ENCODE results near the gene ERP27. TPM values are rescaled to one million over a fixed set of nuclear protein-coding genes. Genes with fewer than 3 reads are reported as not detected.

The ERP27 gene
- total and polyA plus RNA-seq, 2 of the 8 experiments (the other 6 are each of a cell fraction or from before 2014, with no cell fraction given) = not detected

DNA sequence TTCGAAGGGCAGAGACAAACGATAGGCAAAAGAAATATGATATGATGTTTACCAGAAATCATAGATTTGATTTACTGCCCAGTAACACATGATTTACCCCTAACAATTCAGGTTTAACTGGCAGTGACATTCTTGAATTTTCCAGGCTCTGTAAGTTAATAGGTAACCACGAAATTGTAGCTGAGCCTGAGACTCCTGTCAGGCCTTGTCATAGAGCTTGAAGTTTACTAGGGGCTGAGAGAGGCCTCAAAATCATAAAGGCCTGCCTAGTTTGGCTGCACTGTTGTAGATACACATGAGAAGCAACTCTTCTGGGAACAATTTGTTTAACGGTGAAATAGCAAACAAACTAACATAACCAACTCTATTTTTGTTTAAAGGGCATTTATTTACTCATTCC is 3.3 kb downstream of the ERP27 start:
- no peak overlapping the region for H3K4ac ChIP-seq (replicated peaks; ENCODE audit: insufficient read length, low read depth, low read length)
- CTCF ChIA-PET (ENCODE audit: partially characterized antibody) = interaction anchor here (1.2 to 3.5 kb wide), 8 partner anchors 10 to 62 kb away, joined by 4 to 18 read pairs (median 6); no protein-coding TSS in a partner anchor
- TF ChIP-seq SRF (IDR thresholded peaks at IDR 0.05; ENCODE audit: low read depth, low read length) = no peak
- TF ChIP-seq POU5F1 (IDR thresholded peaks at IDR 0.05; ENCODE audit: low read depth, low read length) = no peak
- no peak for TF ChIP-seq SAP30 (IDR thresholded peaks at IDR 0.05; ENCODE audit: insufficient read depth, insufficient replicate concordance, low read length)
- TF ChIP-seq YY1 (IDR thresholded peaks at IDR 0.05; ENCODE audit: low read depth, low read length) = no peak
- TF ChIP-seq, protein P1, sequence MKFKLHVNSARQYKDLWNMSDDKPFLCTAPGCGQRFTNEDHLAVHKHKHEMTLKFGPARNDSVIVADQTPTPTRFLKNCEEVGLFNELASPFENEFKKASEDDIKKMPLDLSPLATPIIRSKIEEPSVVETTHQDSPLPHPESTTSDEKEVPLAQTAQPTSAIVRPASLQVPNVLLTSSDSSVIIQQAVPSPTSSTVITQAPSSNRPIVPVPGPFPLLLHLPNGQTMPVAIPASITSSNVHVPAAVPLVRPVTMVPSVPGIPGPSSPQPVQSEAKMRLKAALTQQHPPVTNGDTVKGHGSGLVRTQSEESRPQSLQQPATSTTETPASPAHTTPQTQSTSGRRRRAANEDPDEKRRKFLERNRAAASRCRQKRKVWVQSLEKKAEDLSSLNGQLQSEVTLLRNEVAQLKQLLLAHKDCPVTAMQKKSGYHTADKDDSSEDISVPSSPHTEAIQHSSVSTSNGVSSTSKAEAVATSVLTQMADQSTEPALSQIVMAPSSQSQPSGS (IDR thresholded peaks at IDR 0.05; ENCODE audit: low read length) = no peak
- TF ChIP-seq POLR2AphosphoS5 (IDR thresholded peaks at IDR 0.05; ENCODE audit: low read depth, low read length) = no peak
- no peak for TF ChIP-seq BRCA1 (IDR thresholded peaks at IDR 0.05; ENCODE audit: low read depth, low read length)
- TF ChIP-seq TAF7 (optimal IDR thresholded peaks at IDR 0.05; ENCODE audit: borderline replicate concordance, low read depth, low read length) = no peak
- no peak for TF ChIP-seq SP2 (IDR thresholded peaks at IDR 0.05; ENCODE audit: low read length)
- TF ChIP-seq, protein P2, sequence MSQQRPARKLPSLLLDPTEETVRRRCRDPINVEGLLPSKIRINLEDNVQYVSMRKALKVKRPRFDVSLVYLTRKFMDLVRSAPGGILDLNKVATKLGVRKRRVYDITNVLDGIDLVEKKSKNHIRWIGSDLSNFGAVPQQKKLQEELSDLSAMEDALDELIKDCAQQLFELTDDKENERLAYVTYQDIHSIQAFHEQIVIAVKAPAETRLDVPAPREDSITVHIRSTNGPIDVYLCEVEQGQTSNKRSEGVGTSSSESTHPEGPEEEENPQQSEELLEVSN (IDR thresholded peaks at IDR 0.05) = no peak
- no peak for TF ChIP-seq CHD2 (IDR thresholded peaks at IDR 0.05; ENCODE audit: low read length)
- no peak for TF ChIP-seq CREB1 (IDR thresholded peaks at IDR 0.05)

More for the DNA sequence above, 3.3 kb downstream of the ERP27 start:
- 85% methylated on average over 4 of the region's 4 CpGs; no CpG with 5 or more reads in 1 of the 2 experiments for WGBS, 2 experiments (ENCODE audit: extremely low coverage in 1 of 2, insufficient coverage in 1 of 2, insufficient read length in 1 of 2, insufficient replicate concordance in 2 of 2, low coverage in 1 of 2, low lambda C conversion rate in 2 of 2, missing lambda C conversion rate in 1 of 2)
- no peak overlapping the region for H2BK120ac ChIP-seq (replicated peaks; ENCODE audit: low read depth, low read length)
- no peak overlapping the region for H3K27ac ChIP-seq (ENCODE audit: low read depth, low read length)
- H2BK15ac ChIP-seq (ENCODE audit: low read length) = no peak overlapping the region
- no peak overlapping the region for H3K4me2 ChIP-seq (ENCODE audit: insufficient read depth in 1 of 2, low read depth in 2 of 2, low read length in 2 of 2)
- H3K23ac ChIP-seq (ENCODE audit: insufficient read length) = no peak overlapping the region
- H2AK5ac ChIP-seq (ENCODE audit: low read depth, low read length) = no peak overlapping the region
- H3K36me3 ChIP-seq (ENCODE audit: control insufficient read depth in 2 of 4, insufficient read depth in 4 of 4, low read length in 3 of 4) = no peaks in the 10 kb centered on the region
- DNase-seq (ENCODE audit: low read depth in 1 of 2, low spot score in 2 of 2) (no peak), FAIRE-seq (no peak)
- no peak overlapping the region for H4K91ac ChIP-seq (replicated peaks; ENCODE audit: insufficient read length, low read length)
- H3K23me2 ChIP-seq (ENCODE audit: low read depth, low read length) = no peaks in the 10 kb centered on the region
- no peak overlapping the region for H4K8ac ChIP-seq (ENCODE audit: extremely low read depth, insufficient read depth, low read length)
- no peak overlapping the region for H2AFZ ChIP-seq (ENCODE audit: low read length)
- H3K18ac ChIP-seq (ENCODE audit: extremely low read depth, low read length) = no peak overlapping the region
- no peaks in the 10 kb centered on the region for H4K20me1 ChIP-seq (replicated peaks in 1 of 2; ENCODE audit: control insufficient read depth in 1 of 2, insufficient read depth in 2 of 2, low read length in 2 of 2)
- H3K79me1 ChIP-seq (ENCODE audit: low read depth, low read length) = no peaks in the 10 kb centered on the region
- H3K4me3 ChIP-seq (ENCODE audit: extremely low read depth in 1 of 4, insufficient read depth in 2 of 4, low read depth in 3 of 4, low read length in 4 of 4) = no peak overlapping the region
- no peaks in the 10 kb centered on the region for H3K9me3 ChIP-seq (ENCODE audit: insufficient read depth in 2 of 2, low read depth in 1 of 2, low read length in 1 of 2)
- no peak overlapping the region for H3K9ac ChIP-seq (replicated peaks in 1 of 4; ENCODE audit: extremely low read depth in 1 of 4, low read depth in 3 of 4, low read length in 3 of 4)
- POLR2A ChIA-PET (ENCODE audit: partially characterized antibody) = no interaction called here
- H3K27me3 ChIP-seq (replicated peaks in 1 of 4; ENCODE audit: control insufficient read depth in 3 of 4, extremely low read depth in 1 of 4, insufficient read depth in 3 of 4, low read length in 3 of 4) = no peaks in the 10 kb centered on the region
- no peak overlapping the region for H4K5ac ChIP-seq (ENCODE audit: insufficient read length, low read depth, low read length)
- H3K79me2 ChIP-seq (ENCODE audit: control insufficient read depth in 1 of 2, insufficient read depth in 2 of 2, low read length in 2 of 2) = no peaks in the 10 kb centered on the region
- no peak overlapping the region for H3K56ac ChIP-seq (replicated peaks; ENCODE audit: insufficient read length, low read depth, low read length)
- H3K4me1 ChIP-seq (replicated peaks in 1 of 4; ENCODE audit: control insufficient read depth in 3 of 4, insufficient read depth in 4 of 4, low read length in 3 of 4) = no peaks in the 10 kb centered on the region
- no peak overlapping the region for H2BK20ac ChIP-seq (ENCODE audit: low read length)
- H2BK5ac ChIP-seq (ENCODE audit: low read depth, low read length) = no peak overlapping the region
- no peak overlapping the region for H2BK12ac ChIP-seq (ENCODE audit: low read depth, low read length)
- H3K14ac ChIP-seq (ENCODE audit: insufficient read length) = no peak overlapping the region

All from H1 (cell line).